HepG2 (cell line): ENCODE measurements around the gene THOC7. TPM values are rescaled to one million over a fixed set of nuclear protein-coding genes. Genes with fewer than 3 reads are reported as not detected.

Experiments
- ATAC-seq: fragments of 200-7000 bp; cut with Tn5 transposase; 3 replicates; pipeline ENCODE4 v1.9.1; 2020; ENCODE audit warnings: mild to moderate bottlenecking, moderate library complexity
- BruUV-seq: library from RNA; stranded (reverse); fragments of 400-500 nt; replicated peaks from 2 replicates; lab custom pipeline; 2021; lab: Mats Ljungman, UMichigan
- CTCF ChIA-PET: fragments of 300-600 bp; formaldehyde crosslinking; extraction: SDS; loops from one replicate; lab custom pipeline; 2021; ENCODE audit warnings: low total read pairs, inconsistent platforms, low intra/inter-chr PET ratio; lab: Yijun Ruan, JAX
- POLR2A ChIA-PET: fragments of 350-600 bp; sonication (Branson Sonifier 250); formaldehyde crosslinking; loops from one replicate; lab custom pipeline; 2020; ENCODE audit warnings: antibody characterized with exemption, inconsistent platforms; lab: Yijun Ruan, JAX
- DNase-seq: peaks from one replicate; pipeline ENCODE4 v3.0.0-alpha.2; 2015; ENCODE audit warnings: low spot score
- FAIRE-seq: peaks from 3 replicates; lab custom pipeline; 2011; peaks lifted over from hg19 to GRCh38; lab: Jason Lieb, UNC
- H2AFZ ChIP-seq: one replicate; pipeline ENCODE4 v1.6.1; 2011; ENCODE audit warnings: low read length, inconsistent platforms
- H3K27ac ChIP-seq: fragments of 300-600 bp; 3 replicates; pipeline ENCODE4 v1.8.0; 2011; ENCODE audit warnings: mixed run types, mild to moderate bottlenecking, mixed read lengths, low read length, inconsistent platforms; ENCODE audit not compliant: insufficient read depth; ENCODE audit errors: extremely low read length
- H3K27me3 ChIP-seq, 2 experiments: fragments of 200-600 bp in 1 of 2; 2 replicates in 1 of 2; 3 replicates in 1 of 2; pipeline versions ENCODE4 v1.6.0 to v1.8.0; 2011; ENCODE audit warnings: low read length in 2 of 2, mild to moderate bottlenecking in 2 of 2, moderate library complexity in 2 of 2, inconsistent platforms in 1 of 2; ENCODE audit not compliant: insufficient read depth in 2 of 2, control insufficient read depth in 1 of 2
- H3K36me3 ChIP-seq, 2 experiments: fragments of 200-600 bp in 1 of 2; replicated peaks in 1 of 2; 2 replicates in 1 of 2; 3 replicates in 1 of 2; pipeline versions ENCODE4 v1.5.1 to v1.8.0; 2011; ENCODE audit warnings: low read length in 2 of 2, inconsistent platforms in 1 of 2; ENCODE audit not compliant: insufficient read depth in 2 of 2, control insufficient read depth in 1 of 2
- H3K4me1 ChIP-seq: 2 replicates; pipeline ENCODE4 v1.5.1; 2012; ENCODE audit warnings: low read length, inconsistent platforms; ENCODE audit not compliant: insufficient read depth
- H3K4me2 ChIP-seq: 2 replicates; pipeline ENCODE4 v1.6.0; 2011; ENCODE audit warnings: low read depth, low read length, inconsistent platforms
- H3K4me3 ChIP-seq, 3 experiments: fragments of 200-600 bp in 1 of 3; sonication (generic), shearing (Covaris generic) in 1 of 3; replicated peaks in 1 of 3; 2 replicates each; pipeline ENCODE4 v1.5.1; 2011 to 2016; ENCODE audit warnings: low read length in 3 of 3, inconsistent platforms in 2 of 3, low read depth in 2 of 3, mild to moderate bottlenecking in 2 of 3, control low read depth in 1 of 3, mixed read lengths in 1 of 3; ENCODE audit not compliant: insufficient read depth in 1 of 3
- H3K79me2 ChIP-seq: one replicate; pipeline ENCODE4 v1.6.1; 2011; ENCODE audit warnings: low read length, inconsistent platforms; ENCODE audit not compliant: insufficient read depth
- H3K9ac ChIP-seq: 2 replicates; pipeline ENCODE4 v1.6.0; 2011; ENCODE audit warnings: mild to moderate bottlenecking, low read depth, low read length, inconsistent platforms; ENCODE audit not compliant: insufficient read depth
- H3K9me3 ChIP-seq: 2 replicates; pipeline ENCODE4 v1.5.1; 2012; ENCODE audit warnings: mild to moderate bottlenecking, low read length
- H4K20me1 ChIP-seq: 2 replicates; pipeline ENCODE4 v1.6.0; 2011; ENCODE audit warnings: inconsistent platforms, mild to moderate bottlenecking, low read length, moderate library complexity; ENCODE audit not compliant: insufficient read depth
- ATAD3A ChIP-seq: sonication (generic); formaldehyde crosslinking; IDR thresholded peaks from 2 replicates; pipeline ENCODE4 v1.4.0; 2020; ENCODE audit warnings: missing genetic modification reagents
- CC2D1A ChIP-seq: sonication (generic); formaldehyde crosslinking; IDR thresholded peaks from 2 replicates; pipeline ENCODE4 v1.8.1; 2023; ENCODE audit warnings: mild to moderate bottlenecking, missing genetic modification reagents
- HDAC6 ChIP-seq: fragments of 200-600 bp; sonication (generic); IDR thresholded peaks from 2 replicates; pipeline ENCODE4 v1.7.0; 2017; ENCODE audit warnings: mild to moderate bottlenecking, antibody characterized with exemption, low read length, low read depth
- MTA3 ChIP-seq: sonication (generic); formaldehyde crosslinking; IDR thresholded peaks from 2 replicates; pipeline ENCODE4 v1.4.0; 2020; ENCODE audit warnings: missing genetic modification reagents
- SALL1 ChIP-seq: sonication (generic); formaldehyde crosslinking; IDR thresholded peaks from 2 replicates; pipeline ENCODE4 v1.8.0; 2022; ENCODE audit warnings: mild to moderate bottlenecking, missing genetic modification reagents
- SRSF1 ChIP-seq: fragments of 200-400 bp; formaldehyde crosslinking; optimal IDR thresholded peaks from 2 replicates; pipeline ENCODE3; 2017; ENCODE audit warnings: mild to moderate bottlenecking, low read depth, low read length, moderate library complexity
- TBP ChIP-seq: sonication (generic); formaldehyde crosslinking; IDR thresholded peaks from 2 replicates; pipeline ENCODE4 v1.5.0; 2020; ENCODE audit warnings: missing genetic modification reagents
- THYN1 ChIP-seq: sonication (generic); formaldehyde crosslinking; IDR thresholded peaks from 2 replicates; pipeline ENCODE4 v1.8.1; 2023; ENCODE audit warnings: low read depth, mild to moderate bottlenecking, moderate library complexity, missing genetic modification reagents, borderline replicate concordance
- ZBTB33 ChIP-seq: sonication (generic); formaldehyde crosslinking; IDR thresholded peaks from 2 replicates; pipeline ENCODE4 v1.4.0; 2020; ENCODE audit warnings: missing genetic modification reagents
- ZNF580 ChIP-seq: IDR thresholded peaks from 2 replicates; pipeline ENCODE4 v1.6.1; 2016; ENCODE audit warnings: low read depth, borderline replicate concordance
- ZNF841 ChIP-seq: sonication (generic); formaldehyde crosslinking; IDR thresholded peaks from 2 replicates; pipeline ENCODE4 v1.8.1; 2023; ENCODE audit warnings: missing genetic modification reagents, borderline replicate concordance
- WGBS: methylation state at CpG from one replicate; pipeline ENCODE4 v1.1.6; 2017; ENCODE audit warnings: low lambda C conversion rate; 5-methylcytosine and 5-hydroxymethylcytosine counted together
- in situ Hi-C: cut with HindIII; loops from 2 replicates; pipeline ENCODE4 v1.10.0; 2017; ENCODE audit warnings: low pct_unique_long_range_greater_than_20kb; ENCODE audit not compliant: extremely low pct_ligation_motif_present
- intact Hi-C: fragments of 100-400 bp; cut with micrococcal nuclease; formaldehyde crosslinking; loops from one replicate; pipeline ENCODE4 v1.10.0; 2022; ENCODE audit not compliant: unreplicated experiment
- polyA plus RNA-seq, 8 experiments: library from polyadenylated mRNA; depleted of rRNA in 3 of 8; stranded (reverse) in 7 of 8; unstranded in 1 of 8; fragments of >200 nt; fragmentation: Illumina TruSeq in 4 of 8; extraction: Trizol in 4 of 8; gene quantifications; 2 replicates each; pipeline versions ENCODE4 v1.2.1 to v1.2.3, GENCODE V29; 2011 to 2016; ENCODE audit warnings: low read depth in 4 of 8, missing spikeins in 1 of 8, mixed read lengths in 1 of 8; ENCODE audit not compliant: insufficient read depth in 1 of 8
- total RNA-seq, 5 experiments: library from RNA; depleted of rRNA; stranded (reverse); fragments of >200 nt; fragmentation: Illumina TruSeq; extraction: Trizol; gene quantifications; 2 replicates each; pipeline ENCODE4 v1.2.3, GENCODE V29; 2016; ENCODE audit warnings: low read depth in 1 of 5

THOC7 gene
- total and polyA plus RNA-seq, 2 of the 13 experiments (the other 11 are each of a cell fraction or from before 2014, with no cell fraction given): 32.8 to 63.5 TPM

DNA sequence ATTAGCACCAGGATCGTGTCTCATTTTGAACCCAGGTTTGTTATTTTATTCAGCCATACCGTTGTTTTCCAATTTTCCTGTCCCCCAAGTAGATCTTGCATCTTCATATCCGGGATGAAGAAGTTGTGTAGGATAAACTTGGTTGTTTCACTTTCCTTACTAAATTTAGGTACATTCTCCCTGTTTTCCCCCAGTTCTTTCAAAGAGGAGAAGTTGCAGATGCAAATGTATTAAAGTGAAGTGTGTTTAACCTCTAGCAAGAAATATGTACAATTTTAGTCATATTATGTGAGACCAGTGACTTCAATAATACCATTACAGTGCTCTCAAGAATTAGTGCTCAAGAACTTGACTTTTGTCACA, 1.3 kb upstream of the THOC7 start:
- H3K36me3 ChIP-seq: no peaks in the 10 kb centered on the region; a peak in 1 of 5 replicates
- TF ChIP-seq SALL1 (CRISPR knock-in tag) (no peak), THYN1 (no peak), ZBTB33 (CRISPR knock-in tag) (no peak), TBP (no peak), CC2D1A (CRISPR knock-in tag) (no peak), ZNF841 (no peak), SRSF1 (no peak), HDAC6 (no peak), ATAD3A (CRISPR knock-in tag) (no peak), MTA3 (CRISPR knock-in tag) (no peak), ZNF580 (CRISPR knock-in tag) (no peak)
- no peaks in the 10 kb centered on the region for H4K20me1 ChIP-seq
- H3K9me3 ChIP-seq: no peaks in the 10 kb centered on the region
- BruUV-seq: TSS peak; percentile 71
- WGBS: 12% methylated on average over 3 of the region's 3 CpGs
- intact Hi-C loops: loop anchor here (2.0 kb wide), 1 partner anchor 46 kb away; no protein-coding TSS in a partner anchor
- peak overlapping the region; percentile 88 for H3K9ac ChIP-seq
- FAIRE-seq (peak; percentile 49), ATAC-seq (no peak), DNase-seq (no peak)
- in situ Hi-C loops: loop anchor here (10.0 kb wide), 1 partner anchor 50 kb away; the partner anchor contains the start of gene SCAANT1
- H3K27me3 ChIP-seq: no peaks in the 10 kb centered on the region; a peak in 1 of 5 replicates
- H3K79me2 ChIP-seq: peaks cover 40% of the 10 kb centered on the region
- H3K4me2 ChIP-seq: peak overlapping the region; percentile 86
- no peak overlapping the region for H2AFZ ChIP-seq
- CTCF ChIA-PET: no interaction called here
- H3K27ac ChIP-seq: peak overlapping the region; percentile 79
- peaks cover 43% of the 10 kb centered on the region for H3K4me1 ChIP-seq
- H3K4me3 ChIP-seq: peak overlapping the region; percentile 73 to 93 (median 85)
- POLR2A ChIA-PET: interaction anchor here (1.8 kb wide), 1 partner anchor 10 kb away, joined by 6 read pairs; no protein-coding TSS in a partner anchor
